HG02763 (cell line): Measurements from ENCODE around the gene PDE9A.

Experiments
- ATAC-seq: cut with Tn5 transposase; IDR thresholded peaks from one replicate; pipeline ENCODE4 v1.9.1; 2021; ENCODE audit warnings: mild to moderate bottlenecking, moderate library complexity; ENCODE audit not compliant: unreplicated experiment

PDE9A gene

DNA sequence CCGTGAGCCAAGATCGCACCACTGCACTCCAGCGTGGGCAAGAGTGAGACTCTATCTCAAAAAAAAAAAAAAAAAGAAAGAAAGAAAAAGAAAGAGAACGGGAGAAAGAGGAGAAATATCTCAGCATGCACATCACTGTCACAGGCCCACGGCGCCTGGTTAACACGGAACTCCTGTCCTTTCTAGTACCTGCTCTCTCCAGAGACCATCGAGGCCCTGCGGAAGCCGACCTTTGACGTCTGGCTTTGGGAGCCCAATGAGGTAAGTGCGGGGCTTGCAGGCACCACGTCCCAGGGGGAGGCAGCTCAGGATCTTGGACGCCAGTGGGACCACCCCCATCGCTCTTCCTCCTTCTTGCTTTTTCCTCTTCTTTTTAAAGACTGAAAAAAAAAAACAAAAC is 100.4 kb downstream of the PDE9A start:
- ATAC-seq = no peak

DNA sequence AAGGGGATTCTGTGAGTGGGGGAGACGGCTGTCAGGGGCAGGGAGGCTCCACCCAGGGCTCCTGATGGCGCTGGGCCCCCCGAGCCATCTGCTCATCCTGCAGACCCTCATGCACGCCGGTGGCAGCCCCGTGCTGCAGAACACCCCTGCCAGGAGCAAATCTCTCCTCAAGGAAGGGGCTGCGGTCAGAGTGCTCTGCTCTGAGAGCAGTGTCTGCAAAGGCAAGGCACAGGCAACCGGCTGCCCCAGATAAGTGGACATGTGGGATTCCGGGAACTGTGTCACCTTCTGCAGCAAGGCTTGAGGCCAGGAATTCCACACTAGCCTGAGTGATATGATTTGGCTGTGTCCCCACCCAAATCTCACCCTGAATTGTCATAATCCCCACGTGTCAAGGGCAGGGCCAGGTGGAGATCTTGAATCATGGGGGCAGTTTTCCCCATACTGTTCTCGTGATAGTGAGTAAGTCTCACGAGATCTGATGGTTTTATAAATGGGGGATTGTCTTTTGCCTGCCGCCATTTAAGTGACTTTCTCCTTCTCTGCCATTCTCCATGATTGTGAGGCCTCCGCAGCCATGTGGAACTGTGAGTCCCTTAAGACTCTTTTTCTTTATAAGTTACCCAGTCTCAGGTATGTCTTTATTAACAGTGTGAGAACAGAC is 101.0 kb downstream of the PDE9A start:
- no peak for ATAC-seq

DNA sequence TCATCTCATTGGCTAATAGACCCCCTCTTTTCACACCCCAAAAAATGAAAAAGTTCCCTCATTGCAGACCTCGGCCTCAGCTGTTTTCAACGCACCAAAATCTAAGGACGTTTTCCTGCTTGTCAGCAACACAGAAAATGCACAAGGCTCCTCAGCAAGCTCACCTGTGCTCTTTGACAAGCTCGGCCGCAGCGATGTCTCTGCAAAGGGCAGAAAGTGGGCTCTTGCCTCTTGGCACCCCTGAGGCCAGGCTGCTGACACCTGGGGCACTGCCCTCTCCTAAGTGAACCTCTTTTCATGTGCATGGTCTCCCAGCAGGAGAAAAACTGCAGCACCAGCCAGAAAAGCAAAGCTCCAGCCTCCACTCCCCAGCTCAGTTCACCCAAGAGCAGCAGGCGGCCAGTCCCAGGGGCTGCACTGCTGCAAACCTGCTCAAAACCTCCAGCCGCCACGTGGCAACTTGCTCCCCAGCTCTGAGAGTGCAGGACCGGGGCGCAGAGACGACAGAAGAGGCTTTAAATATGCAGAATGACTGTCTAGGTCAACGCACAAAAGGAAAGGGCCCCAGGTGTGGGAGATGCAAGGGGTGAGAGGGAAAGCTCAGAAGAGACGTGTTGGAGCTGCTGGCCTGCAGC is 101.7 kb downstream of the PDE9A start:
- no peak for ATAC-seq

DNA sequence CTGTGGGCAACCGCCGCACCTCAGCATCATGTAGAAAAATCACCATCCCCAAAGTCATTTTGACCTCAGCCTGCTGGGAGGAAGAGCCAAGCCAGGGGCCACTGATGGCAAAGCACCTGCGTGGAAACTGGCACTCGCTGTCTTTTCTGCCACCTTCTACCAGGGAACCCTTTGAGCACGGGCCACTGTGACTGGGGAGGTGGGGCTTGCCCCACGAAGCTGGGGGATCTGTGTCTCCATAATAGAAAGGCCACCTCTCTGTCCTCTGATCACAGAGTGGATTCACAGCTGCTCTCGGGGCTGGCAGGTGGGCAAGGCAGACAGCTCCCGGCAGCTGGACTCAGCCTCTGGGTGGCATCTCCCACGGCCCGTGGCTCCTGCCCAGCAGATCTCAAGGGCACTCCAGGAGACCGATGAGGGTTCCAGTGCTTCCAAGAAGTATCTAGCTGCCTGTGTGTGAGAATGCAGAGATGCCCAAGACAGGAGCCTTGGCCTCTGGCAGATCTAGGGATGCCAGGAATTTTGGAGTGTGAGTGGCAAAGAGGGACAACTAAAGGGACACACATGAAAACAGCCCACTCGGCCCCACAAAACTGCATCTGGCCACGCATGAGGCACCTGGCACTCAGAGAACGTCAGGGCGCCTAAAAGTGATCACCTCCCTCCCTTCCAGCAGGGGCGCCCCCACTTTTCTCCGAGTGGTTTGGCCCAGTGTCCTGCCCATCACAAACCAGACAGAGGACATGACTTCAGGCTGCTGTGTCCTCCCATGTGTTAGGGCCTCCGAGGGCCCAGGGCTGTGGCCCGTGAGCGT is 102.6 kb downstream of the PDE9A start:
- ATAC-seq = no peak

DNA sequence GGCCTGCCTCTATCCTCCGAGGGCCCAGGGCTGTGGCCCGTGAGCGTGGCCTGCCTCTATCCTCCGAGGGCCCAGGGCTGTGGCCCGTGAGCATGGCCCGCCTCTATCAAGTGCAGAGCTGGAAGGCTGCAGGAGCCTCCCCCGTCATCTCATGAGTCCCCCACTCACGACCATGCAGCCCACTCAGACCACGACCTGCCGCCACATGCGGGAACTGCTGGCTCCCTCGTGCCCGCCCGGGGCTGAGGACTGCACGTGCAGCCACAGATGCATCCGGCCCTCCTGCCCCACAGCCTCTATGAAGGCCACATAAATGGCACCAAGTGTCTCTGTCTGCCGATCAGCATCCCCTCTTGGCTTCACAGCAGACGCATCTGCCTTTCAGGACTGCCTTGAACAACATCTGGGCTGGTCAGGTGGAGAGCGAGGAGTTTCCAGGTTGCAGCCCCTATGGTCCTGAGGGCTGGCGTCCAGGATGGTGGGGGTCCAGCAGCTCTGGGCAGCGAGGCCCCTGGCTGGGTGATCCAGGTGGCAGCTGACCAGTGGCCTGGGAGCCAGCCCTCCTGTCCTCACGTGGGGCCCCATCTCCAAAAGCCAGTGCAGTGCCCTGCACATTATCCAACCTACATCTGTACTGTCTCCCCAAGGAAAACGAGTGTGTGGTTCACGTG is 103.3 kb downstream of the PDE9A start:
- ATAC-seq = no peak

DNA sequence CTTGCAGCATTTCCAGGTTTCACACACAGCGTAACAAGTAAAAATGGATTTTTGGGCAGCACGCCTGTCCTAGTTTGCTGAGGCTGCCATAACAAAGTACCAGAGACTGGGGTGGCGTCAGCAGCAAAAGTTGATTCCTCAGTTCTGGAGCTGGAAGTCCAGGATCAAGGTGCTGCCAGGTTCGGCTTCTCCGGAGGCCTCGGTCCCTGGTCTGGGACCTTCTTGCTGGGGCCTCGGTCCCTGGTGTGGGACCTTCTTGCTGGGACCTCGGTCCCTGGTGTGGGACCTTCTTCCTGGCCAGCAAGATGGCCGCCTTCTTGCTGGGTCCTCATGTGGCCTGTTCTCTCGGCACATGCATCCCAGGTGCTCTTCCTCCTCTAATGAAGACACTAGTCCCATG is 104.0 kb downstream of the PDE9A start:
- no peak for ATAC-seq

DNA sequence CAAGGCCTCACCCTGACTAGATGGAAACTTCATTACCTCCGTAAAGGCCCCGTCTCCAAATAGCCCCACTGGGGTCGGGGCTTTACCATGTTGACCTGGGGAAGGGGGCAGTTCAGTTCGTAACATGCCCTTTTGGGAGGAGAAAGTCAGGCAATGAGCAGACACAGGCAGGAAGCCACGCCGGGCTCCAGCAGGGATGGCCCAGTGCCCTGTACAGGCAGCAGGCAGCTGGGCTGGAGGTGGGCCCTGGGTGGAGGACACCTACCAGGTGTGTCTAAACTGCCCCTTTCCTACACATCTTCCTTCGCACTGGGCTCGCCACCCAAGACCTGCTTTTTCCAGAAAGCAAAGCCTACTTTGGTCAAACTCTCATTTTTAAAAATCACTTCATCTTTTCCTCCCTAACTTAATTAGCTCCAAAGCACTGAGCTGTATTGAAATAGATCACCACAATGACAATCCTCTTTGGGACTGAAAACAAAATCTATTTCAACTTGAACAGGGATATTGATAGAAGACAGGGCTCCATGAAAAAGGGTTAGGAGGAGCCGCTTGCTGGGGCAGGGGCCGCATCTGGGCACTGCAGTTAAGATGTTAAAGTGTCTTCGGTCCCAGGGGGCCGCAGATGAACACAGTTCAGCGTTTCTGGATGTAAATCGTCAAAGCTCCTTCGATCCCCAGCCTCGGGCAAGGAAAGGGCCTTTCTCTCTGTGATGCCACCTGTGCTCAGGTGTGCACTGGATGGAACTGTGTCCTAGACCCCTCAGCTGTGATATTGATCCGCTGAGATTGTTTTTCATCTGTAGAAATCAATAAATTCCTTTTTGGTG is 104.6 kb downstream of the PDE9A start:
- ATAC-seq = no peak

DNA sequence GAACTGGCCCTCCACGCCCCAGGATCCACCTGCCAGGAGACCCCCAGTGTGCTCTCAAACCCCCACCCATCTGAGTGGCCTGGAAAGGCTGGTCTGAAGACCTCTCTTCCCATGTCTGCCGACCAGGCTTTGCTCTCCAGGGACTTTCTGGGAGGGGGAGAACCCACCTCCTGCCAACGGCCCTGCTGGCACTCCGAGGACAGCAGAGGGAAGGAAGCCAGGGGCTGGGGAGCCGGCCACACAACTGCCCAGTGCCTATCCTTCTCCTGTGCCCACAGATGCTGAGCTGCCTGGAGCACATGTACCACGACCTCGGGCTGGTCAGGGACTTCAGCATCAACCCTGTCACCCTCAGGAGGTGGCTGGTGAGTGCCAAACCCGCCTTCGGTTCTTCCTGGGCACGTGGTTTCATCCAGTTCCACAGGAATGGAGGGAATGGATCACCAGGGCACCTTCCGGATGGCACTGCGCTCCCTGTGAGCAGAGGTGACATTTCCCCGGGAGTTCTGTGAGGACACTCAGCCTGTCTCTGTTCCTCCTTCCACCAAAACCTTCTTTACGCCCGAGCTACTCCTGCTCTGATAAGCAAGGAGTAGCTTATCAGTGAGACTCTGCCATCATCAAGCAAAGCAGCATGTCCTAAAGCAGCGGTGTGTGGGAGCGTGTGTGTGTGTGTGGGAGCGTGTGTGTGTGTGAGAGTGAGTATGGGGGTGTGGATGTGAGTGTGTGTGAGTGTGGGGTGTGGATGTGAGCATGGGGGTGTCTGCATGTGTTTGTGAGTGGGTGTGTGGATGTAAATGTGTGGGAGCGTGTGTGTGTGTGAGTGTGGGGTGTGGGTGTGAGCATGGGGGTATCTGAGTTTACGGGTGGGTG is 105.5 kb downstream of the PDE9A start:
- no peak for ATAC-seq

DNA sequence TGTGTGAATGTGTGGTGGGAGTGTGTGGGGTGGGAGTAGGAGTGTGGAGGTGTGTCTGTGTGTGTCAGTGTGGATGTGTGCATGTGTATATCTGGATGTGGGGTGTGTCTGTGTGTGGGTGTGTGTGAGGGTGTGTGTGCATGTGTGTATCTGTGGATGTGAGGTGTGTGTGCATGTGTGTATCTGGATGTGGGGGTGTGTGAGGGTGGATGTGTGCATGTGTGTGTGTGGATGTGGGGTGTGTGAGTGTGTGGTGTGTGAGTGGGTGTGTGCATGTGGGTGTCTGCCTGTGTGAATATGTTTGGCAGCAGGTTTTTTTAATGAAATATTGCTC is 106.1 kb downstream of the PDE9A start:
- ATAC-seq = no peak

DNA sequence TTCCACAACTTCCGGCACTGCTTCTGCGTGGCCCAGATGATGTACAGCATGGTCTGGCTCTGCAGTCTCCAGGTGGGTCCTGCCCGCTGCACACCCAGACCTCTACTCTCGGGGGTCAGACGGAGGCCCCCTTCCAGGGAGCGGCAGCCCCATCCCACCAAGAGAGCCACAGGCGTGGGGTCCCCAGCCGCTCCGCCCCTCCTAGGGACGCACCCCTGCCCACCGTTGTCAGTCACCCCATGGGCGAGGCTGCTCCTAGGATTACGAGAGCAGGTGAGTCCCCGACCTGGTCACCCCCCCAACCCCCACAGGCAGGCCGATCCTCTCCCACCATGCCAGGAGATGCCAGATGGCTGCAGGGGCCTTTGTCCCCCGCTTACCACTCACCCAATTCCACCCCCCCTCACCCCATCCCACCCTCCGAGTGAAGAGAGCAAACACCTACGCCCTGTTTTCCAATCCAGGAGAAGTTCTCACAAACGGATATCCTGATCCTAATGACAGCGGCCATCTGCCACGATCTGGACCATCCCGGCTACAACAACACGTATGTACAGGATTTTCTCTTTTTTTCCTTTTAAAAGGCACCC is 107.0 kb downstream of the PDE9A start:
- no peak for ATAC-seq

DNA sequence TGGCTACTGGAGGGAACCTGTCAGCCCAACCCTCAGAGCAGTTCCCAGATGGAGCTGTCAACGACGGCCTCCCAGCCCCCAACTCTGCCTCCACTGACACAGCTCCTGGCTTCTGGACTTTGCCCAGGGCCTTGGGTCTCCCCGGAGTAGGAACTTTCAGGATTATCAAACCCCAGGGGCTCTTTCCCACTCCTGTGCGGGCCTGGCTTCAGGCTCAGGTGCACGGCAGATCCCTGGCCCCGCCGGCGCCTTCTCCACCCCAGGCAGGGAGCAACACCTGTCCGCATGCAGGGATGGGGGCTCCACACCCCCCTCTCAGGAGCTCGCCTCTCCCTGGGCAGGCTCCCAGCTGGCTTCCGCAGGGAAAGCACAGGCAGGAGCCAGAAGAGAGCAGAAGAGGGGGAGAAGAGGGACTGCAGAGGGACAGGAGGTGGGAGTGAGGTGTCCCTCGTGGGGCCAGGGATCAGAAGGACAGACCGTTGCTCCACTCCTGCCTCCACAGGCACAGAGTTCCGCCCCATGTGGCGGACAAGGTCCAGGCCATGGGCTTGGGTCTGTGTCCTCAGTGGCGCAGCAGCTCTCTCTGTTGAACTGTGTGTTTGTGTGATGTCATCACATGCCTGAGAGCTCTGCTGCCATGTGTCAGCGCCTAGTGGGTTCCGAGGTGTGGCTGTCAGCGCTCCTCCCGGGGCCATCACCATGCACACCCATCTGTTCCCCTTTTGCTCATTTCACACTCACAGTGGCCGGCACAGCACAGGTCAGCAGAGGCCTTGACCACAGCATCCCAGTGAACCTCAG is 107.7 kb downstream of the PDE9A start:
- no peak for ATAC-seq

DNA sequence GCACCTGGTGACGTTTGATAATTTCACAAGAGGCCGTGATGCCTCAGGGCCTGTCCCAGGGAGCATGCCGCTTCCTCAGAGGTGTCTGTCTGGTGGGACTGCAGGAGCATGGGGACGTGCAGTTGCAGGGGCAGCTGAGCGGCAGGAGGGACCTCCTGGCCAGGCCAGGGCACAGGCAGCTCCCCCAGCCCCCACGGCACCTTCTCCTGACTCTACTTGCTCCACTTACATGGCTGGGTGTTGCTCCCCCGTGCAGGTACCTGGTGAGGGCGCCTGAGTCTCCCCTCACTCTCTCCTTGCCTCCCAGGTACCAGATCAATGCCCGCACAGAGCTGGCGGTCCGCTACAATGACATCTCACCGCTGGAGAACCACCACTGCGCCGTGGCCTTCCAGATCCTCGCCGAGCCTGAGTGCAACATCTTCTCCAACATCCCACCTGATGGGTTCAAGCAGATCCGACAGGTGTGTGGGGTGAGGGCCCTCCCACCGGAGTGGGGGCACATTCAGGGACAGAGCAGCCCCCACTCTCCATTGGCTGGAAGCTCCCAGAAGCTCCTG is 108.4 kb downstream of the PDE9A start:
- no peak for ATAC-seq

DNA sequence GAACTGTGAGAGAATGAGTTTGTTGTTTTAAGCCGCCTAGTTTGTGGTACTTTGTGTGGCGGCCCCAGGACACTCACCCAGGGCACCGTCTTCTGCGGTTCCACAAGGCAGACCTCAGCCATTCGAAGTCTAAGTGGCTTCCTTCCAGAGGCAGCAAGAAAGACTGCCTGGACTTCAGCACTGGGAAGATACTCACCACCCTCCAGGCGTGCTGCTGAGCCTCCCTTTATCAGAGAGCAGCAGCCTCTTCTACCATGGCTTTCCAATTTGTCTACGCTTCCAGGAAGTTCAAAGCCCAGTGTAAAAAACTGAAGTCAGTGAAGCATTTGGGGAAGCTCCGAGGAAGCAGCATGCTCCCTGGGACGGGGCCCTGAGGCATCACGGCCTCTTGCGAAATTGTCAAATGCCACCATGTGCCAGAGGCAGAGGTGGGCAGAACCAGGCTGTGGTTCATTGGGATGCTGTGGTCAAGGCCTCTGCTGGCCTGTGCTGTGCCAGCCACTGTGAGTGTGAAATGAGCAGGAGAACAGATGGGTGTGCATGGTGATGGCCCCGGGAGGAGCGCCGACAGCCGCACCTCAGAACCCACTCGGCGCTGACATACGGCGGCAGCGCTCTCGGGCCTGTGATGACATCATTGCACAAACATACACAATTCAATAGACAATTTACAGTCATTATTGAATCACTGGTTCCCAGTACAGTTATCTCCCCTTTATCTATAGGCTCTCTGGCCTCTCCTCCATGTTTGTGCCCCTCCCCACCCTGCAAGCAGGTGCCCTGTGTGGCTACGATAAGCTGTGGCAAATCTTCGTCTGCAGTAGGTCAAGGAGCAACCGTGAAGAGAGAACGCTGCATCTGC is 110.4 kb downstream of the PDE9A start:
- no peak for ATAC-seq

DNA sequence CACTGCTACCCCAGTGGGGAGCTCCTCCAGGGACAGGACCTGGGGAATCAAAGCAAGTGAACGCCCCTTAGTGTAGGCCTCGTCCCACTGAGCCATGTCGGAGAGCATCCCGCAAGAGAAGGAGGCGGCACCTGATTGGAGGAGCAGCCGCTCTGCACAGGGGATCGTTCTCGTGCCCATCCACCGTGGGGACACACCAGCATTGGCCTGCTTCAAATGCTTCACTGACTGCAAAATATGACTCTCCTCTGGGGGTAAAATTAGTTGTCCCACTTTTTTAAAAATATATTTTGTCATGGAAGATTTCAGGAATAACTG is 111.0 kb downstream of the PDE9A start:
- no peak for ATAC-seq

DNA sequence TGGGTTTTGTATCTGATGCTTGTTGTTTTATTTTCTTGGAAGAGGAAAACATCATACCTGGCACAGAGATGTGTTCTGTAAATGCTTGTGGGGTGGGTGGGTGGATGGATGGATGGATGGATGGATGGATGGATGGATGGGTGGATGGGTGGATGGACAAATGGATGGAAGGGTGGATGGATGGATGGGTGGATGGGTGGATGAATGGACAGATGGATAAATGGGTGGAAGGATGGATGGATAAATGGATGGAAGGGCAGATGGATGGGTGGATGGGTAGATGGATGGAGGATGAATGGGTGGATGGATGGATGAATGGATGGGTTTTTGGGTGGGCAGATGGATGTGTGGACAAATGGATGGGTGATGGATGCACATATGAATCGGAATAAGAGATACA is 111.5 kb downstream of the PDE9A start:
- no peak for ATAC-seq

DNA sequence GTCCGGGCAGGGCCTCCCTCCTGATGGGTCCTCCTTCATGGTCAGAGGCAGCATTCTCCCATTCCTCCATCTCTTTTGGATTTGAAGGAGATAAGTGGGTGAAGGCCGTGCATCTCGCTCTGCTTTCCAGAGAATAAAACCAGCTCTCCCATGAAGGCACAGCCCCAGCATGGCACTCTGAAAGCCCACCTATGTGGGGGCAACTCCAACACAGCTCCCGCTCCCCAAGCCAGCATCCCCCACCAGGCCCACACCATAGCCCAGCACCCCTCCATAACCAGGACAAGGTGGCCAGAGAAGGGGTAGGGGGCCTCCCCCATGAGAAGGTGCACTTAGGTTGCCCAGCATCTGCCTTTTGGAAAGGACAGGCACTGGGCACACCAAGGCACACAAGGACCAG is 112.2 kb downstream of the PDE9A start:
- ATAC-seq = no peak

DNA sequence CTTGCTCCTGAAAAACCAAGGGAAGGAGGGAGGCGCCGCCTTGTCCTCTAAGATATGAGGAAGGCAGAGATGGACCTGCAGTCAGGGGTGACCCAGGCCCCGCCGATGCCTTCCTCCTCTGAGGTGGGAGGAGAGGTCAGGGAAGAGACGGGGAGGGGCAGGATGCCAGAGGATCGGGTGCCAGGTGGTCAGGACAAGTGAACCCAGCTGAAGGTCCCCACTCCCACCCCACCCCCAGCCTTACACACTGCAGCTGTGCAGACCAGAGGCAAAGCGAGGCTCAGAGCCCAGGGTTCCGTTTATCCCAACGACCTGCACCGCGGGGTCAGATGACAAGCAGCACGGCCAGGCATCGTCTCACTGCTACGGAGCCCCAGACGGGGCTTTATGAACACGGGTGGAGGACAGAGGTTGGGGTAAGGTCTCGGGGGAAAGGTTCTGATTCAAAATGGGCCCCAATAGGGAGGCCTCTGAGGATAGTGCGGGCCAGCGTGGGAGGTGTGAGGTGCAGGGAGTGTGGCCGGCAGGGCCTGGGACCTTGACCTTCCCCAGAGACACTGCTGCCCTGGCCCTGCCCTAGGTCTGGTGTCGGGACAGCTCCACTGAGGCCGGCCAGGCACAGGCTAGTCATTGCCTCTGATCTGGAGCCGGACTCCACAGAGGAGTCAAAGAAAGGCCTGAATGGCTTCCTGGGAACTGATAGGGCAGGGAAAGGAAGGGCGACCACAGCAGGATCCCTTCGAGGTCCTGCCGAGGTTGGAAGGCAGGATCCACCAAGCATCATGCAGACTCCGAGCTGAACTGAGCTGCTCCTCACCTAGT is 113.5 kb downstream of the PDE9A start:
- ATAC-seq = no peak
